Skin epidermis (tissue), 12 donors: ENCODE data around the gene LST1.

ENCODE experiments used
- H3K27ac ChIP-seq, 21 experiments: fragments of 200-600 bp; sonication (generic) in 11 of 21; one replicate each; pipeline ENCODE4 v1.5.0; 2020; ENCODE audit warnings: mild to moderate bottlenecking in 3 of 21, inconsistent platforms in 2 of 21, moderate library complexity in 2 of 21
- H3K4me3 ChIP-seq, 7 experiments: fragments of 200-600 bp; sonication (generic) in 2 of 7; one replicate each; pipeline ENCODE4 v1.5.0; 2020; ENCODE audit warnings: inconsistent platforms in 2 of 7, mild to moderate bottlenecking in 2 of 7, moderate library complexity in 1 of 7

LST1 gene

GRCh38 chr6:31558631-31559500, 27.2 kb upstream of the LST1 start:
- Histone ChIP-seq H3K4me3 (peak overlapping the region in 1 of 7 experiments; percentile 12), H3K27ac (peak overlapping the region in 19 of 21 experiments; percentile 46 to 89 (median 71))

- H3K27ac ChIP-seq, result peak overlapping the region in 17 of 21 experiments; percentile 51 to 89 (median 75)
- H3K4me3 ChIP-seq, result peak overlapping the region in 1 of 7 experiments; percentile 15
Measured at GRCh38 chr6:31559606-31559957, 26.5 kb upstream of the LST1 start.

GRCh38 chr6:31559958-31560696, 25.9 kb upstream of the LST1 start:
- Histone ChIP-seq H3K4me3 (peak overlapping the region in 1 of 7 experiments; percentile 15), H3K27ac (peak overlapping the region in 17 of 21 experiments; percentile 51 to 89 (median 75))

- Histone ChIP-seq H3K4me3 (no peak overlapping the region), H3K27ac (peak overlapping the region in 17 of 21 experiments; percentile 50 to 89 (median 75))
Measured at GRCh38 chr6:31560697-31561058, 25.4 kb upstream of the LST1 start.

- Histone ChIP-seq H3K4me3 (no peak overlapping the region), H3K27ac (peak overlapping the region in 5 of 21 experiments; percentile 0 to 78 (median 2))
Measured at GRCh38 chr6:31567531-31568370, 18.3 kb upstream of the LST1 start.

- no peak overlapping the region for H3K4me3 ChIP-seq
- H3K27ac ChIP-seq, result peak overlapping the region in 6 of 21 experiments; percentile 0 to 78 (median 20)
Measured at GRCh38 chr6:31568537-31568961, 17.5 kb upstream of the LST1 start.

GRCh38 chr6:31569861-31570536, 16.1 kb upstream of the LST1 start:
- Histone ChIP-seq H3K27ac (peak overlapping the region in 1 of 21 experiments; percentile 78), H3K4me3 (no peak overlapping the region)

GRCh38 chr6:31572041-31572911, 13.8 kb upstream of the LST1 start, which contains the start of gene LTA:
LTA (plus strand) TSS chr6:31572289; CDS start chr6:31572743, 454 bp downstream.
- H3K27ac ChIP-seq, result peak within 1 kb of the TSS in 15 of 21 experiments; percentile 9 to 98 (median 61)
- peak within 1 kb of the TSS in 6 of 7 experiments; percentile 10 to 33 (median 15) for H3K4me3 ChIP-seq

GRCh38 chr6:31573239-31574105, 12.6 kb upstream of the LST1 start:
- H3K27ac ChIP-seq, result peak overlapping the region in 8 of 21 experiments; percentile 46 to 98 (median 83)
- H3K4me3 ChIP-seq, result no peak overlapping the region

GRCh38 chr6:31574106-31575061, 11.7 kb upstream of the LST1 start:
- Histone ChIP-seq H3K4me3 (no peak overlapping the region), H3K27ac (peak overlapping the region in 16 of 21 experiments; percentile 17 to 98 (median 72))

- H3K27ac ChIP-seq, result peak within 1 kb of the TSS in 19 of 21 experiments; percentile 34 to 98 (median 72)
- peak within 1 kb of the TSS; percentile 31 to 58 (median 40) for H3K4me3 ChIP-seq
Measured at GRCh38 chr6:31575335-31575901, 10.7 kb upstream of the LST1 start, which contains the start of gene TNF. TNF (plus strand) TSS chr6:31575565; CDS start chr6:31575742, 177 bp downstream.

GRCh38 chr6:31575952-31576685, 10.0 kb upstream of the LST1 start:
- peak overlapping the region; percentile 31 to 58 (median 40) for H3K4me3 ChIP-seq
- peak overlapping the region in 18 of 21 experiments; percentile 34 to 98 (median 72) for H3K27ac ChIP-seq

- Histone ChIP-seq H3K4me3 (peak overlapping the region; percentile 31 to 58 (median 40)), H3K27ac (peak overlapping the region in 9 of 21 experiments; percentile 37 to 98 (median 64))
Measured at GRCh38 chr6:31576897-31577578, 9.0 kb upstream of the LST1 start.

- Histone ChIP-seq H3K27ac (peak overlapping the region in 8 of 21 experiments; percentile 40 to 98 (median 63)), H3K4me3 (peak overlapping the region in 6 of 7 experiments; percentile 37 to 58 (median 40))
Measured at GRCh38 chr6:31577579-31577966, 8.5 kb upstream of the LST1 start.
